Natural killer cell (primary cell): ENCODE data around the gene SEMA3B. TPM values are rescaled to one million over a fixed set of nuclear protein-coding genes. Genes with fewer than 3 reads are reported as not detected.

Experiments
- ATAC-seq, 3 donors: fragments of 150-1000 bp in 2 of 3; fragments of 200-7000 bp in 1 of 3; cut with Tn5 transposase; 1 replicate in 1 of 3; 2 replicates in 2 of 3; pipeline ENCODE4 v1.10.0; 2021; ENCODE audit warnings: mild to moderate bottlenecking in 2 of 3, moderate library complexity in 2 of 3
- DNase-seq, 2 donors: peaks; one replicate each; pipeline versions ENCODE4 v3.0.0 to v3.0.0-alpha.2; 2013 to 2021; ENCODE audit warnings: mixed read lengths in 1 of 2
- H3K27ac ChIP-seq: one replicate; pipeline ENCODE4 v1.5.1; 2013; ENCODE audit warnings: mild to moderate bottlenecking, low read length
- H3K27me3 ChIP-seq: one replicate; pipeline ENCODE4 v1.6.1; 2013; ENCODE audit warnings: low read length; ENCODE audit not compliant: control insufficient read depth, insufficient read depth
- H3K36me3 ChIP-seq: one replicate; pipeline ENCODE4 v1.6.1; 2013; ENCODE audit warnings: low read length; ENCODE audit not compliant: control insufficient read depth, insufficient read depth
- H3K4me1 ChIP-seq: one replicate; pipeline ENCODE4 v1.6.1; 2013; ENCODE audit warnings: low read length; ENCODE audit not compliant: control insufficient read depth, insufficient read depth
- H3K4me3 ChIP-seq: one replicate; pipeline ENCODE4 v1.5.1; 2013; ENCODE audit warnings: low read length
- H3K9me3 ChIP-seq: one replicate; pipeline ENCODE4 v1.6.1; 2013; ENCODE audit warnings: low read length; ENCODE audit not compliant: control insufficient read depth, insufficient read depth
- H3K27ac Mint-ChIP-seq, 2 donors: one replicate each; pipeline ENCODE4 v1.8.0; 2022; ENCODE audit warnings: mild to moderate bottlenecking in 2 of 2, mixed read lengths in 2 of 2, moderate library complexity in 1 of 2
- H3K27me3 Mint-ChIP-seq, 2 donors: one replicate each; pipeline ENCODE4 v1.8.0; 2022; ENCODE audit warnings: low read depth in 2 of 2, mixed read lengths in 2 of 2
- H3K36me3 Mint-ChIP-seq: one replicate; pipeline ENCODE4 v1.8.0; 2022; ENCODE audit warnings: mixed read lengths
- H3K4me1 Mint-ChIP-seq, 2 donors: one replicate each; pipeline ENCODE4 v1.8.0; 2022; ENCODE audit warnings: mixed read lengths in 2 of 2
- H3K4me3 Mint-ChIP-seq: one replicate; pipeline ENCODE4 v1.8.0; 2022; ENCODE audit warnings: mild to moderate bottlenecking, moderate library complexity, mixed read lengths
- H3K9me3 Mint-ChIP-seq, 2 donors: one replicate each; pipeline ENCODE4 v1.8.0; 2022; ENCODE audit warnings: mixed read lengths in 2 of 2
- CTCF ChIP-seq: fragments of 200-600 bp; IDR thresholded peaks from one replicate; pipeline ENCODE4 v1.8.0; 2022; ENCODE audit warnings: antibody characterized with exemption
- WGBS: methylation state at CpG from one replicate; pipeline ENCODE4 v1.1.7; 2013; ENCODE audit warnings: missing lambda C conversion rate; ENCODE audit not compliant: insufficient coverage; 5-methylcytosine and 5-hydroxymethylcytosine counted together
- intact Hi-C: fragments of 100-400 bp; cut with micrococcal nuclease; formaldehyde crosslinking; loops from one replicate; pipeline ENCODE4 v1.14.2; 2022
- total RNA-seq, 4 donors: library from RNA; stranded (reverse); fragments of 120-200 nt in 1 of 4; gene quantifications; one replicate each; pipeline versions ENCODE4 v1.2.3 to v1.2.4, GENCODE V29; 2013 to 2022

The SEMA3B gene
- total RNA-seq, 3 donors from 2014 or later (not counting 1 experiment from before 2014, with no cell fraction given): 0.97 to 2.0 (median 0.99) TPM

GRCh38 chr3:50258979-50259378, 10.0 kb upstream of the SEMA3B start:
- Mint-ChIP-seq H3K36me3 (no peaks in the 10 kb centered on the region), H3K27me3 (no peaks in the 10 kb centered on the region), H3K4me1 (peaks cover 5 to 24% of the 10 kb centered on the region in 2 donors), H3K9me3 (no peaks in the 10 kb centered on the region), H3K4me3 (peak overlapping the region; percentile 45), H3K27ac (peak overlapping the region; percentile 54 to 71)
- intact Hi-C loops: no loop called here
- Histone ChIP-seq H3K36me3 (peaks cover 47% of the 10 kb centered on the region), H3K9me3 (no peaks in the 10 kb centered on the region), H3K4me3 (no peak overlapping the region), H3K27ac (no peak overlapping the region), H3K27me3 (no peaks in the 10 kb centered on the region), H3K4me1 (peaks cover 33% of the 10 kb centered on the region)
- no peak for TF ChIP-seq CTCF
- ATAC-seq (no peak), DNase-seq (no peak)
- 90% methylated on average over 16 of the region's 16 CpGs for WGBS

GRCh38 chr3:50259432-50260026, 9.4 kb upstream of the SEMA3B start:
- intact Hi-C loops: loop anchor here (1.0 kb wide), 3 partner anchors 13 to 33 kb away; partner anchors contain the start of gene IFRD2
- Histone ChIP-seq H3K27me3 (no peaks in the 10 kb centered on the region), H3K4me3 (no peak overlapping the region), H3K36me3 (peaks cover 42% of the 10 kb centered on the region), H3K4me1 (peaks cover 27% of the 10 kb centered on the region), H3K27ac (peak overlapping the region; percentile 43), H3K9me3 (no peaks in the 10 kb centered on the region)
- WGBS: 64% methylated on average over 18 of the region's 18 CpGs
- H3K4me1 Mint-ChIP-seq: peaks cover 5 to 20% of the 10 kb centered on the region in 2 donors
- peak overlapping the region; percentile 71 to 84 for H3K27ac Mint-ChIP-seq
- ATAC-seq (peak in 2 of 3 donors; percentile 11 to 15), DNase-seq (no peak)
- H3K4me3 Mint-ChIP-seq: peak overlapping the region; percentile 77
- TF ChIP-seq CTCF: no peak
- H3K9me3 Mint-ChIP-seq: no peaks in the 10 kb centered on the region
- no peaks in the 10 kb centered on the region for H3K36me3 Mint-ChIP-seq
- H3K27me3 Mint-ChIP-seq: no peaks in the 10 kb centered on the region

GRCh38 chr3:50260027-50260941, 8.7 kb upstream of the SEMA3B start:
- Mint-ChIP-seq H3K9me3 (no peaks in the 10 kb centered on the region), H3K4me3 (peak overlapping the region; percentile 77), H3K27ac (peak overlapping the region; percentile 71 to 84), H3K27me3 (no peaks in the 10 kb centered on the region), H3K36me3 (no peaks in the 10 kb centered on the region), H3K4me1 (peaks cover 5 to 16% of the 10 kb centered on the region in 2 donors)
- Histone ChIP-seq H3K4me1 (peaks cover 20% of the 10 kb centered on the region), H3K27me3 (no peaks in the 10 kb centered on the region), H3K27ac (peak overlapping the region; percentile 77), H3K36me3 (peaks cover 35% of the 10 kb centered on the region), H3K9me3 (no peaks in the 10 kb centered on the region), H3K4me3 (peak overlapping the region; percentile 44)
- WGBS: 3% methylated on average over 70 of the region's 70 CpGs
- peak; percentile 92 for TF ChIP-seq CTCF
- ATAC-seq: peak; percentile 95 to 98 (median 95)
- intact Hi-C loops: loop anchor here (1.0 kb wide), 3 partner anchors 14 to 33 kb away; partner anchors contain the start of gene IFRD2
- peak; percentile 92 for DNase-seq
